Neural cell (in vitro differentiated cells): Measurements from ENCODE around the gene SYNRG. TPM values are rescaled to one million over a fixed set of nuclear protein-coding genes. Genes with fewer than 3 reads are reported as not detected.

Experiments
- H2AFZ ChIP-seq: fragments of 200-600, 300-800 bp; sonication (generic), shearing (Covaris generic); 2 replicates; pipeline ENCODE4 v1.6.0; 2014; ENCODE audit warnings: low read depth, mild to moderate bottlenecking, antibody characterized with exemption, low read length, moderate library complexity
- H3F3A ChIP-seq: fragments of 200-600 bp; shearing (Covaris generic); 2 replicates; pipeline ENCODE4 v1.6.1; 2016; ENCODE audit warnings: mild to moderate bottlenecking, moderate library complexity, mixed read lengths, antibody characterized with exemption, low read length; ENCODE audit not compliant: insufficient read depth, poor library complexity, severe bottlenecking
- H3K27ac ChIP-seq: fragments of 200-600, 300-800 bp; sonication (generic), shearing (Covaris generic); 2 replicates; pipeline ENCODE4 v1.5.1; 2014; ENCODE audit warnings: mild to moderate bottlenecking, low read length, moderate library complexity
- H3K27me3 ChIP-seq: fragments of 300-800, 200-600 bp; sonication (generic), shearing (Covaris generic); 2 replicates; pipeline ENCODE4 v1.6.0; 2014; ENCODE audit warnings: mild to moderate bottlenecking, low read depth, low read length, moderate library complexity; ENCODE audit not compliant: insufficient read depth
- H3K36me3 ChIP-seq: fragments of 300-800, 200-600 bp; sonication (generic), shearing (Covaris generic); 2 replicates; pipeline ENCODE4 v1.5.1; 2014; ENCODE audit warnings: mild to moderate bottlenecking, antibody characterized with exemption, low read length, moderate library complexity; ENCODE audit not compliant: insufficient read depth
- H3K4me2 ChIP-seq: fragments of 300-800, 200-600 bp; sonication (generic), shearing (Covaris generic); 2 replicates; pipeline ENCODE4 v1.6.0; 2014; ENCODE audit warnings: mild to moderate bottlenecking, low read length
- H3K4me3 ChIP-seq: fragments of 300-800, 200-600 bp; sonication (generic), shearing (Covaris generic); 2 replicates; pipeline ENCODE4 v1.5.1; 2014; ENCODE audit warnings: mild to moderate bottlenecking, low read length, moderate library complexity
- H3K79me2 ChIP-seq: fragments of 200-600 bp; shearing (Covaris generic); replicated peaks from 2 replicates; pipeline ENCODE4 v1.6.0; 2014; ENCODE audit warnings: mild to moderate bottlenecking, low read length, moderate library complexity; ENCODE audit not compliant: insufficient read depth
- H3K9ac ChIP-seq: fragments of 300-800, 200-600 bp; sonication (generic), shearing (Covaris generic); 2 replicates; pipeline ENCODE4 v1.6.1; 2016; ENCODE audit warnings: mild to moderate bottlenecking, low read length, mixed read lengths
- H3K9me2 ChIP-seq: fragments of 200-600 bp; shearing (Covaris generic); 2 replicates; pipeline ENCODE4 v1.6.1; 2016; ENCODE audit warnings: mild to moderate bottlenecking, low read length, mixed read lengths; ENCODE audit not compliant: insufficient read depth
- H3K9me3 ChIP-seq: fragments of 200-600, 300-800 bp; sonication (generic), shearing (Covaris generic); 2 replicates; pipeline ENCODE4 v1.6.1; 2016; ENCODE audit warnings: mild to moderate bottlenecking, mixed run types, low read length, moderate library complexity, mixed read lengths
- H4K20me1 ChIP-seq: fragments of 200-600 bp; shearing (Covaris generic); 2 replicates; pipeline ENCODE4 v1.6.1; 2016; ENCODE audit warnings: mild to moderate bottlenecking, mixed run types; ENCODE audit not compliant: insufficient read depth
- CTCF ChIP-seq: fragments of 450-650 bp; IDR thresholded peaks from 2 replicates; pipeline ENCODE4 v1.5.1; 2014; ENCODE audit warnings: antibody characterized with exemption, mild to moderate bottlenecking, moderate library complexity; ENCODE audit not compliant: poor library complexity, severe bottlenecking
- EP300 ChIP-seq: fragments of 450-650 bp; conservative IDR thresholded peaks from 2 replicates; pipeline ENCODE4 v1.6.1; 2014; ENCODE audit warnings: antibody characterized with exemption, mild to moderate bottlenecking, moderate library complexity; ENCODE audit not compliant: poor library complexity, severe bottlenecking
- EZH2 ChIP-seq: fragments of 200-600, 300-800 bp; shearing (Covaris generic), sonication (generic); IDR thresholded peaks from 2 replicates; pipeline ENCODE4 v1.6.1; 2014; ENCODE audit warnings: antibody characterized with exemption, low read length, borderline replicate concordance, mild to moderate bottlenecking; ENCODE audit not compliant: insufficient read depth, poor library complexity, severe bottlenecking
- MXI1 ChIP-seq: fragments of 450-650 bp; conservative IDR thresholded peaks from 2 replicates; pipeline ENCODE4 v1.6.1; 2014; ENCODE audit warnings: antibody characterized with exemption, mild to moderate bottlenecking; ENCODE audit not compliant: poor library complexity, severe bottlenecking
- POLR2AphosphoS5 ChIP-seq: IDR thresholded peaks from 2 replicates; pipeline ENCODE4 v1.6.1; 2012
- RAD21 ChIP-seq: fragments of 450-650 bp; conservative IDR thresholded peaks from 2 replicates; pipeline ENCODE4 v1.6.1; 2014; ENCODE audit warnings: antibody characterized with exemption, mild to moderate bottlenecking, moderate library complexity
- REST ChIP-seq: IDR thresholded peaks from 2 replicates; pipeline ENCODE4 v1.6.1; 2012; ENCODE audit warnings: borderline replicate concordance
- SMC3 ChIP-seq: fragments of 450-650 bp; conservative IDR thresholded peaks from 2 replicates; pipeline ENCODE4 v1.6.1; 2014; ENCODE audit warnings: antibody characterized with exemption, mild to moderate bottlenecking, moderate library complexity; ENCODE audit not compliant: poor library complexity
- TAF1 ChIP-seq: IDR thresholded peaks from 2 replicates; pipeline ENCODE4 v1.6.1; 2012; ENCODE audit warnings: low read depth
- polyA plus RNA-seq: library from polyadenylated mRNA; depleted of rRNA; stranded (reverse); fragments of >200 nt; gene quantifications from 2 replicates; pipeline ENCODE4 v1.2.3, GENCODE V29; 2014

SYNRG gene
- polyA plus RNA-seq, 1 donor from 2014 or later = 16.1 TPM

GRCh38 chr17:37493249-37494027 is 115.8 kb downstream of the SYNRG start:
- H2AFZ ChIP-seq = no peak overlapping the region
- no peak for TF ChIP-seq REST
- TF ChIP-seq CTCF = no peak
- no peak for TF ChIP-seq RAD21
- TF ChIP-seq EP300 = no peak
- no peak for TF ChIP-seq MXI1
- no peak for TF ChIP-seq EZH2
- no peak for TF ChIP-seq POLR2AphosphoS5
- TF ChIP-seq SMC3 = no peak
- TF ChIP-seq TAF1 = no peak
- no peaks in the 10 kb centered on the region for H3F3A ChIP-seq
- H3K36me3 ChIP-seq = no peaks in the 10 kb centered on the region
- H3K9me2 ChIP-seq = no peaks in the 10 kb centered on the region
- peaks cover 33% of the 10 kb centered on the region for H3K79me2 ChIP-seq
- no peaks in the 10 kb centered on the region for H3K9me3 ChIP-seq
- H3K27ac ChIP-seq = no peak overlapping the region
- H3K27me3 ChIP-seq = no peaks in the 10 kb centered on the region
- H3K4me3 ChIP-seq = no peak overlapping the region
- H3K4me2 ChIP-seq = no peak overlapping the region
- H4K20me1 ChIP-seq = no peaks in the 10 kb centered on the region
- H3K9ac ChIP-seq = no peak overlapping the region

- Histone ChIP-seq H2AFZ (no peak overlapping the region), H3K36me3 (no peaks in the 10 kb centered on the region), H3K27ac (no peak overlapping the region), H3K9me2 (no peaks in the 10 kb centered on the region), H3K9me3 (no peaks in the 10 kb centered on the region), H3K79me2 (peaks cover 33% of the 10 kb centered on the region), H3F3A (no peaks in the 10 kb centered on the region), H3K4me2 (no peak overlapping the region), H3K27me3 (peaks cover 13% of the 10 kb centered on the region), H3K9ac (no peak overlapping the region), H4K20me1 (no peaks in the 10 kb centered on the region), H3K4me3 (peak overlapping the region; percentile 83)
- TF ChIP-seq REST (no peak), MXI1 (no peak), RAD21 (no peak), SMC3 (no peak), EZH2 (no peak), TAF1 (no peak), EP300 (no peak)
These were observed 117.1 kb downstream of the SYNRG start for GRCh38 chr17:37492167-37492566.
